Tibial nerve (tissue), 4 donors: Measurements from ENCODE around the gene JMJD6.

ENCODE experiments used
- EP300 ChIP-seq, 2 donors: sonication (generic); formaldehyde crosslinking; IDR thresholded peaks; one replicate each; pipeline ENCODE4 v1.6.1; 2017; ENCODE audit warnings: antibody characterized with exemption in 2 of 2, mild to moderate bottlenecking in 1 of 2
- TF ChIP-seq, protein P1 (sequence below), 5 experiments: fragments of 200-600 bp in 3 of 5; fragments of 450-650 bp in 2 of 5; sonication (generic) in 3 of 5; IDR thresholded peaks; one replicate each; pipeline ENCODE4 v1.5.1; 2016 to 2019; ENCODE audit warnings: antibody characterized with exemption in 5 of 5, mild to moderate bottlenecking in 3 of 5, moderate library complexity in 2 of 5

DNA sequence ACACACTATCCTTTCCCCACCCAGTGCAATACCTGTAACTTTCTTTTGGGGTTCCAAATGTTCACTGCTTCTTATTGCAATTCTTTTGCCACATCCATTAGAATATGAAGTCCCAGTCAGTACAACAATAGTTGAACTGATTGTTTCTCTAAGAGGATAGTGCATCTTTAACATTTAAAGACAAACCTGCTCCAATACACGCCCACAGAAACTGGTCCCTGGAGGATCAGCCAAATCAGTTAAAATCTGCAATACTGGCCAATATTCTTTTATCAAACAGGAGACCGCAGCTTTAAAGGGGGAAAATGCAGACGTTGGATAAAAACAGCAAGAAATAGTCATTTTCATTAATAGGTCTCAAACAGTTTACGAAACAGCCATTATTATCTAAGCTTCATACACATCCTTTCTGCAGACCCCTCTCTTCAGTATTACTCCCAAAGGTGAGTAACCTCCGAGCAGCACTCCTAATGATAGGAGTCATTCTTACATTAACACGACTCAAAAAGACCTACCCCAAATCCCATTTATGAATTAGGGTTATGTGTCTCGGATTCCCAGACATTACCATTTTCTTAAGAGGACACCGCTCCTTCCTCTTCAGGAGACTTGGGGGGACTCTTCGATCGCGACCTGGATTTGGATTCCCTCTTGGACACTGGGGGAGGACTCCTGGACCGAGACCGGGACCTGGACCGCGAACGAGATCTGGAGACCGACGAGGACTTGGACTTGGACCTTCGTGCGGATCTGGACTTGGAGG lies 9.4 kb upstream of the JMJD6 start:
- TF ChIP-seq, protein P1, sequence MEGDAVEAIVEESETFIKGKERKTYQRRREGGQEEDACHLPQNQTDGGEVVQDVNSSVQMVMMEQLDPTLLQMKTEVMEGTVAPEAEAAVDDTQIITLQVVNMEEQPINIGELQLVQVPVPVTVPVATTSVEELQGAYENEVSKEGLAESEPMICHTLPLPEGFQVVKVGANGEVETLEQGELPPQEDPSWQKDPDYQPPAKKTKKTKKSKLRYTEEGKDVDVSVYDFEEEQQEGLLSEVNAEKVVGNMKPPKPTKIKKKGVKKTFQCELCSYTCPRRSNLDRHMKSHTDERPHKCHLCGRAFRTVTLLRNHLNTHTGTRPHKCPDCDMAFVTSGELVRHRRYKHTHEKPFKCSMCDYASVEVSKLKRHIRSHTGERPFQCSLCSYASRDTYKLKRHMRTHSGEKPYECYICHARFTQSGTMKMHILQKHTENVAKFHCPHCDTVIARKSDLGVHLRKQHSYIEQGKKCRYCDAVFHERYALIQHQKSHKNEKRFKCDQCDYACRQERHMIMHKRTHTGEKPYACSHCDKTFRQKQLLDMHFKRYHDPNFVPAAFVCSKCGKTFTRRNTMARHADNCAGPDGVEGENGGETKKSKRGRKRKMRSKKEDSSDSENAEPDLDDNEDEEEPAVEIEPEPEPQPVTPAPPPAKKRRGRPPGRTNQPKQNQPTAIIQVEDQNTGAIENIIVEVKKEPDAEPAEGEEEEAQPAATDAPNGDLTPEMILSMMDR (IDR thresholded peaks at IDR 0.05) = no peak
- no peak for TF ChIP-seq EP300 (IDR thresholded peaks at IDR 0.05)
